PC-3 (cell line): ENCODE measurements around the gene ARRB2. TPM values are rescaled to one million over a fixed set of nuclear protein-coding genes. Genes with fewer than 3 reads are reported as not detected.

Source experiments
- ATAC-seq: fragments of 200-7000 bp; cut with Tn5 transposase; 2 replicates; pipeline ENCODE4 v1.9.1; 2020; ENCODE audit warnings: mild to moderate bottlenecking, moderate library complexity
- BruUV-seq: library from RNA; stranded (reverse); fragments of 400-500 nt; replicated peaks from 2 replicates; lab custom pipeline; 2021; lab: Mats Ljungman, UMichigan
- CTCF ChIA-PET: fragments of 300-600 bp; sonication (Branson Sonifier 250); formaldehyde crosslinking; loops from one replicate; lab custom pipeline; 2022; ENCODE audit warnings: antibody characterized with exemption; lab: Charles Lee
- POLR2A ChIA-PET: fragments of 300-600 bp; sonication (Branson Sonifier 250); formaldehyde crosslinking; loops from one replicate; lab custom pipeline; 2022; ENCODE audit warnings: antibody characterized with exemption; ENCODE audit not compliant: unreplicated experiment; lab: Charles Lee
- DNase-seq: peaks from one replicate; pipeline ENCODE4 v3.0.0-alpha.2; 2015
- H2AFZ ChIP-seq: fragments of 300-600 bp; sonication (generic); 2 replicates; pipeline ENCODE4 v1.6.0; 2016; ENCODE audit warnings: antibody characterized with exemption, low read length
- H3F3A ChIP-seq: fragments of 300-600 bp; sonication (generic); one replicate; pipeline ENCODE4 v1.6.0; 2017; ENCODE audit warnings: antibody characterized with exemption, low read length, control low read depth, mild to moderate bottlenecking; ENCODE audit not compliant: unreplicated experiment
- H3K27ac ChIP-seq: fragments of 300-600 bp; sonication (generic); 2 replicates; pipeline ENCODE4 v1.5.1; 2016; ENCODE audit warnings: mild to moderate bottlenecking, low read length
- H3K27me3 ChIP-seq: fragments of 300-600 bp; sonication (generic); 2 replicates; pipeline ENCODE4 v1.6.1; 2016; ENCODE audit warnings: low read length, mixed read lengths
- H3K36me3 ChIP-seq: fragments of 300-600 bp; sonication (generic); 2 replicates; pipeline ENCODE4 v1.6.1; 2016; ENCODE audit warnings: low read depth, mixed run types, low read length, mixed read lengths
- H3K4me1 ChIP-seq: fragments of 300-600 bp; sonication (generic); 2 replicates; pipeline ENCODE4 v1.5.1; 2016; ENCODE audit warnings: low read length; ENCODE audit not compliant: insufficient read depth
- H3K4me2 ChIP-seq: fragments of 300-600 bp; sonication (generic); 2 replicates; pipeline ENCODE4 v1.6.0; 2016; ENCODE audit warnings: low read length
- H3K4me3 ChIP-seq: fragments of 300-600 bp; sonication (generic); 2 replicates; pipeline ENCODE4 v1.5.1; 2016; ENCODE audit warnings: mild to moderate bottlenecking, low read length, mixed read lengths
- H3K79me2 ChIP-seq: fragments of 300-600 bp; sonication (generic); 2 replicates; pipeline ENCODE4 v1.6.1; 2017; ENCODE audit warnings: low read length, mixed read lengths
- H3K9ac ChIP-seq: fragments of 300-600 bp; sonication (generic); 2 replicates; pipeline ENCODE4 v1.6.0; 2016; ENCODE audit warnings: mild to moderate bottlenecking, low read length
- H3K9me2 ChIP-seq: fragments of 300-600 bp; sonication (generic); replicated peaks from 2 replicates; pipeline ENCODE4 v1.6.1; 2016; ENCODE audit warnings: mixed run types, low read length, mixed read lengths
- H3K9me3 ChIP-seq: fragments of 300-600 bp; sonication (generic); 2 replicates; pipeline ENCODE4 v1.6.1; 2016; ENCODE audit warnings: low read length, mixed read lengths
- H4K20me1 ChIP-seq: fragments of 300-600 bp; sonication (generic); 2 replicates; pipeline ENCODE4 v1.6.1; 2016; ENCODE audit warnings: low read length, mixed read lengths
- CTCF ChIP-seq: fragments of 300-600 bp; sonication (generic); conservative IDR thresholded peaks from 2 replicates; pipeline ENCODE4 v1.5.1; 2017; ENCODE audit warnings: antibody characterized with exemption, low read depth, mild to moderate bottlenecking, low read length
- EZH2 ChIP-seq: fragments of 300-600 bp; sonication (generic); IDR thresholded peaks from one replicate; pipeline ENCODE4 v1.6.1; 2017; ENCODE audit warnings: antibody characterized with exemption, mild to moderate bottlenecking, low read length; ENCODE audit not compliant: unreplicated experiment
- EZH2phosphoT487 ChIP-seq: fragments of 300-600 bp; sonication (generic); IDR thresholded peaks from 2 replicates; pipeline ENCODE4 v1.6.1; 2018; ENCODE audit warnings: mild to moderate bottlenecking, antibody characterized with exemption, low read length, borderline replicate concordance
- intact Hi-C: fragments of 100-400 bp; cut with micrococcal nuclease; formaldehyde crosslinking; loops from 2 replicates; pipeline ENCODE4 v1.9.0; 2023
- total RNA-seq: library from RNA; depleted of rRNA; stranded (reverse); fragments of >200 nt; gene quantifications from 2 replicates; pipeline ENCODE4 v1.2.3, GENCODE V29; 2014

ARRB2 gene
- total RNA-seq, 1 experiment from 2014 or later: 28.1 TPM

GRCh38 chr17:4748686-4749085, 38.3 kb downstream of the ARRB2 start:
- H3K9ac ChIP-seq: no peak overlapping the region
- intact Hi-C loops: no loop called here

GRCh38 chr17:4750606-4751005, 40.2 kb downstream of the ARRB2 start:
- ChIA-PET POLR2A (no interaction called here), CTCF (no interaction called here)
- DNase-seq (no peak), ATAC-seq (no peak)
- H3K4me3 ChIP-seq: no peak overlapping the region
- no peaks in the 10 kb centered on the region for H3F3A ChIP-seq
- BruUV-seq: no TSS peak
- no peaks in the 10 kb centered on the region for H3K36me3 ChIP-seq
- H4K20me1 ChIP-seq: no peaks in the 10 kb centered on the region
- no peaks in the 10 kb centered on the region for H3K9me3 ChIP-seq
- no peaks in the 10 kb centered on the region for H3K79me2 ChIP-seq
- no peaks in the 10 kb centered on the region for H3K4me1 ChIP-seq
- no peak overlapping the region for H2AFZ ChIP-seq
- H3K9ac ChIP-seq: no peak overlapping the region
- H3K9me2 ChIP-seq: no peaks in the 10 kb centered on the region
- no peaks in the 10 kb centered on the region for H3K27me3 ChIP-seq
- TF ChIP-seq CTCF (no peak), EZH2phosphoT487 (no peak), EZH2 (no peak)
- intact Hi-C loops: no loop called here
- H3K4me2 ChIP-seq: no peak overlapping the region
- H3K27ac ChIP-seq: no peak overlapping the region

More at GRCh38 chr17:4748686-4749085, 38.3 kb downstream of the ARRB2 start:
- Histone ChIP-seq H3K27ac (no peak overlapping the region), H3K27me3 (no peaks in the 10 kb centered on the region), H3K4me2 (no peak overlapping the region), H3K4me1 (no peaks in the 10 kb centered on the region), H2AFZ (no peak overlapping the region), H4K20me1 (no peaks in the 10 kb centered on the region), H3K9me3 (no peaks in the 10 kb centered on the region), H3F3A (no peaks in the 10 kb centered on the region), H3K36me3 (no peaks in the 10 kb centered on the region), H3K79me2 (no peaks in the 10 kb centered on the region), H3K4me3 (no peak overlapping the region), H3K9me2 (no peaks in the 10 kb centered on the region)
- ATAC-seq (no peak), DNase-seq (no peak)
- ChIA-PET POLR2A (no interaction called here), CTCF (interaction anchor here (0.5 kb wide), 1 partner anchor 48 kb away, joined by 3 read pairs; no protein-coding TSS in a partner anchor)
- BruUV-seq: no TSS peak
- TF ChIP-seq EZH2phosphoT487: no peak
- TF ChIP-seq EZH2: no peak
- no peak for TF ChIP-seq CTCF

GRCh38 chr17:4751932-4752331, 41.5 kb downstream of the ARRB2 start:
- no peaks in the 10 kb centered on the region for H4K20me1 ChIP-seq
- no peaks in the 10 kb centered on the region for H3K4me1 ChIP-seq
- no TSS peak for BruUV-seq
- no peaks in the 10 kb centered on the region for H3K9me2 ChIP-seq
- intact Hi-C loops: no loop called here
- H3K4me3 ChIP-seq: no peak overlapping the region
- no peak overlapping the region for H2AFZ ChIP-seq
- CTCF ChIA-PET: no interaction called here
- POLR2A ChIA-PET: no interaction called here
- no peaks in the 10 kb centered on the region for H3K36me3 ChIP-seq
- H3F3A ChIP-seq: no peaks in the 10 kb centered on the region
- no peak for ATAC-seq
- no peaks in the 10 kb centered on the region for H3K79me2 ChIP-seq
- H3K27me3 ChIP-seq: no peaks in the 10 kb centered on the region
- no peak overlapping the region for H3K27ac ChIP-seq
- no peak overlapping the region for H3K9ac ChIP-seq
- no peak overlapping the region for H3K4me2 ChIP-seq
- H3K9me3 ChIP-seq: no peaks in the 10 kb centered on the region
- no peak for DNase-seq
- TF ChIP-seq CTCF (no peak), EZH2 (no peak), EZH2phosphoT487 (no peak)
